ENCODE measurements around the gene XAGE3.
"Not testable (repeated sequence)": the region's sequence is repeated elsewhere in the genome, so short reads cannot be mapped to it uniquely, and the experiment has no call there.

XAGE3 gene, protein sequence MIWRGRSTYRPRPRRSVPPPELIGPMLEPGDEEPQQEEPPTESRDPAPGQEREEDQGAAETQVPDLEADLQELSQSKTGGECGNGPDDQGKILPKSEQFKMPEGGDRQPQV

DNA sequence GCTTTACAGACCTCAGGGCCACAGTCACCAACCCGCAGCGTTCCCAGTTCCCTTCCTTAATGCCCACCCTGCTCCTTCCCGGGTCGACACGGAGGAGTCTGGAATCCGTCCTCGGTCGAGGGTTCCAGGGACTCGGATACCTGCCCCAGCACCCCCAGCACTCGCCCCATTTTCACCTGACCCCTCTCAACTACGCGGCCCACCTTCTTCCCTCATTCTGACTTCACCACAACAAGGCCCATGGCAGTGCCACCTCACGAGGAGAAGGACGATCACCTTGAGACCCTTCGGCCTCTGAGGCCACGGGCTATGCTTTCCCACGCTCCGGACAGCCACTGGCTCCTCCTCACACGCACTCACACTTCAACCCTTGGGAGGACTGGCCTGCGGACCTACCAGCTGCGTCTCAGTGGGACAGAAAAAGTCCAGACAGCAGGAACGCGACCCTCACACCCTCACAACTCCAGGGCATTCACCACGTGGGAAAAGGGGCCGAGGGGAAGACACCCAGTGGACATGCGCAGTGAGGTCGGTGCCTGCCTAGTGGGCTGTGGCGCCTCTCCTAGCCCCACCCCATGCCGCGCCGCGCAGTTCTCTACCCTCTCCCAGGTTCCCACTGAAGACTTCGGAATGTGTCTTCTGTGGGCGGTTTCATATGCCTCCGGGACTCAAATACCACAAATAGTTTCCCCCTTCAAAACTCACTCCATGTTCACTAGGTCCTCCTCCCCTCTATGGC is at the start of gene XAGE3:
Gene XAGE3 (minus strand): TSS at position 474 of the 739 bp plus-strand sequence. CDS start 950 bp downstream, outside the sequence.
- no peak within 1 kb of the TSS for H3K4me3 ChIP-seq (ENCODE audit: low read depth, low read length)
- DNase-seq (ENCODE audit: low read depth): no peak

DNA sequence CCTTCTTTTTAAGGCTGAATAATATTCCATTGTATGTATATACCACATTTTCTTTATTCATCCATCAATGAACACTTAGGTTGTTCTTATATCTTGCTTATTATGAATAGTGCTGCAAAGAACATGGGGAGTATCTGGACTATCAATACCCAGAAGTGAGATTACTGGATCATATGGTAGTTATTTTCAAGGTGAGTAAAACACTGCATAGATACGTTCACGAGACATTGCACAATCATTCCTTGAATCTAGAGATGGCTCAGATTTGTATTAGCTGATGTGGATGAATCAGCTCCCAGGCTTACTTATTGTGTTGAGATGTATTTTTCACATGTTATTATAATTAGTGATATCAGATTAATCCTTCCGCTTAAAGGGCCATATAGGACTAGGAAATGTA is 46.8 kb upstream of the XAGE3 start:
- not testable (repeated sequence) for DNase-seq (ENCODE audit: low read depth)

DNA sequence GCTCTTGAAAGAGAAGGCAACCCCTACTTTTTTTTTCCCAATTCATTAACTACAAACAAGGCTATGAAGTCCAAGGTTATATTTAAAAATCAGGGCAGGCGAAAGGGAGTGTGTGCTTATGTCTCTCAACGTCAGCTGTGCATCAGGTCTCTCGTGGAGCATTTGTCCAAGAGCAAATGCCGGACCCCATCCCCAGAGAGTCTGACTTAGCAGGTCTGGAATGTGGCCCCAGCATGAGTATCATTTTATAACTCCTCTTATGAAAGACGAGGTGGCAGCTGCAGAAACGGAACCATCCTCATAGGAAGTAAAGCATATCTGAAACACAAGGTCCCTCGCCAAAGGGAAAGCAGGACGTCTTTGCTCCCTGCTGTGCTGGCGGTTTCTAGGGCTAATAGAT is 45.8 kb upstream of the XAGE3 start:
- not testable (repeated sequence) for DNase-seq (ENCODE audit: low read depth); H3K4me3 ChIP-seq (ENCODE audit: low read depth, low read length)

More for the DNA sequence above, 46.8 kb upstream of the XAGE3 start:
- H3K4me3 ChIP-seq (ENCODE audit: low read depth, low read length): not testable (repeated sequence)

DNA sequence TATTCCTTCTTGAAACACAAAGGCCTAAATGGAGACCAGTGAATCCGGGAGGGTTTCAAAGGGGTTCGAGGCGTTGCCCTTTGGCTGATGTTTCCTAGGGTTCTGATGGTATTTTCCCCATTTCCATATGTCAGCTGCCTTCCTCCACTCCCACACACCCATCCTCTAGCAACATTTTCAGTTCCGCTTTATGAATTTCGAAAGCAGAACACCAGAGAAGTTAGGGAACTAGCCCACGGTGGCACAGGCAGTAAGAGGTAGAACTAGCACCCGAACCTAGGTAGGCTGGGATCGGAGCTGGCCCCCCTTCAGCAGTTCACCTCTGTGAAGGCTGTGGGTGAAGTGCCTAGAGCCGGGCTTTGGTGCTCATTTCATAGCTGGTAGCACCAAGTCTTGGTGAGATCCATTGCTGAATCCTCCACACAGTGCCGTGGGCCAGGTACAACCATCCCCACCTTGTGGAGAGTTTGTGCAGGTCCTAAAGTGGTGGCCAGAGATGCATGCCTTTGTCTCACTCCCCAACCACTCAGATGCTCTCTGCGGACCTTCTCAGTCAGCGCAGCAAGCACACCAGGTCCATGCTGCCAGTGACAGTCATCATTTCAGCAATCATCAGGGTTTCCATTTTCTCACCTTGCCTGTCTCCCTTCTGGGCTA is 41.6 kb upstream of the XAGE3 start:
- not testable (repeated sequence) for DNase-seq (ENCODE audit: low read depth); H3K4me3 ChIP-seq (ENCODE audit: low read depth, low read length)

DNA sequence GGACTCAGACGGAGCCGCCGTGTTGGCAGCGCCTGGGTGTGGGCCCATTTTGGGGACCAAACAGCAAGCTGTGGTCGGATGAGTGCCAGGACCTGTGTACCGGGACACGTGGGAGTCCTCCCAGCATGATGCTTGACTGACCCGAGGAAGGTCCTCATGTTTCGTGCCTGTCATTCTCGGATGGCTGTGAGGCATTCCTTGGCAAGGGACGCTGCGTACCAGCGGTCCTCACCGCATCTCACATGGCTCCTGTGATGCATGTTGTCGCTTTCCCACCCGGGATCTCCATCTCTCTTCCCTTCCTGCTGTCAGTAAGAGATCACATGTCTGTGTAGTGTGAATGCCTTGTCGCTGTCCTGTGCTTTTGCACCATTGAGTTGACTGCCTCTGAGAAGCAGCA is 40.0 kb upstream of the XAGE3 start:
- not testable (repeated sequence) for DNase-seq (ENCODE audit: low read depth); H3K4me3 ChIP-seq (ENCODE audit: low read depth, low read length)

DNA sequence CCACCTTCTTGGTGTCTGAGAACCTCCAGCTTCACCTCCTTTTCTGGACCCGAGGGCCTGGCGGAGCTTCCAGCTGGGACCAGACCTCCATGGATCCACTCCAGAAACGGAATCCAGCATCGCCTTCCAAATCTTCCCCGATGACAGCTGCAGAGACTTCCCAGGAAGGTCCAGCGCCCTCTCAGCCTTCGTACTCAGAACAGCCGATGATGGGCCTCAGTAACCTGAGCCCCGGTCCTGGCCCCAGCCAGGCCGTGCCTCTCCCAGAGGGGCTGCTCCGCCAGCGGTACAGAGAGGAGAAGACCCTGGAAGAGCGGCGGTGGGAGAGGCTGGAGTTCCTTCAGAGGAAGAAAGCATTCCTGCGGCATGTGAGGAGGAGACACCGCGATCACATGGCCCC is 39.3 kb upstream of the XAGE3 start:
- DNase-seq (ENCODE audit: low read depth); H3K4me3 ChIP-seq (ENCODE audit: low read depth, low read length): not testable (repeated sequence)

DNA sequence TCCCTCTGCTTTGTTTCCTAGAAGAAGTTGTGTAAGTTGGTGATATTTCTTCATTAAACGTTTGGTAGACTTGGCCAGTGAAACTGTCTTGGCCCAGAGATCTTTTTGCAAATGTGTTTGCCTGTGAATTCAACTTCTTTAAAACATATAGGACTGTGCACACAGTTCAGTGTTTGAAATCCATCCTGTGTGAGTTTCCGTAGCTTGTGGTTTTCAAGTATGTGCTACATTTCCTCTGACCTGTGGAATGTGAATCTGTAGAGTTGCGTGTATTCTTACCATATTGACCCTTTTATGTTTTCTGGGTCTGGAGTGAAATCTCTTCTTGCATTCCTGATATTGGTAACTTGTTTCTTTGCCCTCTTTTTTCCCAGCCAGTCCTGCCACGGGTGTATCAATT is 38.2 kb upstream of the XAGE3 start:
- not testable (repeated sequence) for H3K4me3 ChIP-seq (ENCODE audit: low read depth, low read length); DNase-seq (ENCODE audit: low read depth)

DNA sequence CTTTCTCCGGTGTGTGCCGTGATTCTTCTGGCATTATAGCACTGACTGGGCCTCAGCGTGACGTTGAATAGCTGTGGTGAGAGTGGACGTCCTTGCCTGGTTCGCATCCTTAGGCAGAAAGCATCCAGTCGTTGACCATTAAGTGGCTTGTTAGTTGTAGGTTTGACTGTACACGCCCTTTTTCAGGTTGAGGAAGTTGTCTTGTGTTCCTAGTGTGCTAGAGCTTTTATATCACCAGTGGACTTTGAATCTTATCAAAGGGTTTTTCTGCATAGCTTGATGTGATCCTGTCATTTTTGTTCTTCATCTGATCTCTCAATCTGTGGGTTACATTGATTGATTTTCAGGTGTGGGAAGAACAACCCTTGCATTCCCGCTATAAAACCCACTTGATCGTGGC is 37.6 kb upstream of the XAGE3 start:
- not testable (repeated sequence) for H3K4me3 ChIP-seq (ENCODE audit: low read depth, low read length); DNase-seq (ENCODE audit: low read depth)

DNA sequence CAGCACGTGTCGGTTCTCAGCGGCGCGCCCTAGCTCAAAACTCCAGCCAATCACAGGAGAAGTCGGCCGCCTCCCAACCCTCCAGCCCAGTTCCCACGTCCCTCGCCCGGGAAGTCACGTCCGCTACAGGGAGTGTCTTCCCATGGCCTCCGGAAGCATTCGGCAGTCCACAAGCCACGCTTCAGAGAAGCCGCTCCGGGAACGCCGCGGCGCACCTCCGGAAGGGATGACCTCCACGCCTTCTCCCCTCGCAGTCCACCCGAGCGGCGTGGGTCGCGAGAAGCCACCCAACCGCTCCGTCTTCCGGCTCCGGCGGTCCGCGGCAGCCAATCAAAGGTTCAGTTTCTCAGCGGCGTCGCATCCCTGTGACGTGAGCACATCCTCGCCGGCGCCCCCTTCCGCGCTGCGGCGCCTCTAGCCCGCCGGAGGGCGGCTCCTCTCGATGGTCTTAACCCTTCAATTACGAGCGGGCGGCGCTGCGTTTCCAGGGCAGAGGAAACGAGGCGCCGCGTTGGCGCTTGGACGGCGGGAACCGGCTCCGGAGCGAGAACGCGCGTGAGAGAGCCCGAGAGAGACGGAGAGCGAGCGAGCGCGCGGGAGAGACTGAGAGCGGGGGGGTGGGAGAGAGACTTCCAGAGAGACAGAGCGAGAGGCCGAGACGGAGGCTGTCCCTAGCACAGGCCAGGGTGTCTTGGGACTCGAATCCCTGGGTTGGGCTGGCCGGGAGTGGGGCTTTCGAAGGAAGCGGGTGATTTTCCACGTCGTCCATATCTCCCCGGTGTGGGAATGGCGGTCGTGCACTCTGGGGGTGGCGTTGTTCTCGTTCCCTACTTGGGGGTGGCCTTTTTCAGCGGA is 29.2 kb upstream of the XAGE3 start, which contains the start of gene FAM156B:
Gene FAM156B (plus strand): TSS at position 476 of the 855 bp plus-strand sequence. CDS start 9,896 bp downstream, outside the sequence.
- H3K4me3 ChIP-seq (ENCODE audit: low read depth, low read length); DNase-seq (ENCODE audit: low read depth): not testable (repeated sequence)

DNA sequence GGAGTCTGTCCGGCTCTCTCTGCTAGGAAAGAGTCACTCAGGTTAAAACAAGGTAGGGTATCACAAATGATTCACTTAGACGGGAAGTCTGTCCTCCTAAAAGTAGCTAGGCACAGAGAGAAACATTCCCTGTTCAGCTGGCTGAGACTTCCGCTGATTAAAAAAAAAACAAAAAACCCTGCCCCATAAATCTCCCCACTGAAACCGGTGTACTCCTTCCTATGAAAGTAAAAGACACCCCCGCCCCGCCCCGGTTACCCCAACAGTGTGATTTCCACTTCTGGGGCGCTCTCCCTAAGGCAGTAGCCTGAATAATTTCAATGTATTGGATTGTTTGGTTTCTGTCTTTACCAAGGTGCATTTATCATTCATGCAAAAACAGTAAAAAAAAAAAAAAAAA is 28.6 kb upstream of the XAGE3 start:
- not testable (repeated sequence) for H3K4me3 ChIP-seq (ENCODE audit: low read depth, low read length); DNase-seq (ENCODE audit: low read depth)

DNA sequence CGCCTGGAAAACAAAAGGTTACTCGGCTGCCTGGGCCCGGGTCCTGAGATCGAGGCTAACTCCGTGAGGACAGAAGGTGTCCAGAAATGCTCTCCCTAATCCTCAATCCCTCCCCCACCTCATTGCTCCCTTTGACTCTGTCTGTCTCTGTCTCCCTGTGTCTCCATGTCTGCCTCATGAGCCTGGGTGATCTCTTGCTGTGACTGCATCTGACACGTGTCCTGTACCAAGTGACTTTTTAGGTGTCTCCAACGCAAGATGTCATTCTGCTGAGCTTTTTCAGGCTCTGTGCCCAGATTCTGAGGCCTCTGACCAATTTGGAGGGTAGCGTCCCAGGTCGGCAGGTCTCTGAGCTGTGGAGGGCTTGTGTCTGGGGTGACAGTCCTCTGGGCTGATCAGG is 20.2 kb upstream of the XAGE3 start:
- not testable (repeated sequence) for DNase-seq (ENCODE audit: low read depth); H3K4me3 ChIP-seq (ENCODE audit: low read depth, low read length)

DNA sequence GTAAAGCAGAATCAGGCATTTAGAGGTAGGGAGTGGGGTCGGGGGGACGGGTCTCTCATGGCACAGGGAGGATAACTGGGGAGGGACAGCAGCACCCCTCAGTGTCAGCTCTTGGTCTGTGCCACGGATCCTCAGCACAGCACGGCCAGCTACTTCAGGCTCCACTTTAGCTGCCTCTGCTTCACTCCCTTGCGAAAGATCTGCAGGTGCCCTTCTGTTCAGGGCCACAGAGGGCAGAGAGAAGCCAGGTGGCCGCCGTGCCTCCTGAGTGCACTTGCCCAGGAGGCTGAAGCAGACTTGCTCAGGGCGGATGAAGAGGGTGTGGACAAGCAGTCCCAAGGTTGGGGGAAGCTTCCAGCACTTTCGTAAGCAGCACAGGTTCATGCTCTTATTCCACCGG is 19.6 kb upstream of the XAGE3 start:
- H3K4me3 ChIP-seq (ENCODE audit: low read depth, low read length); DNase-seq (ENCODE audit: low read depth): not testable (repeated sequence)

DNA sequence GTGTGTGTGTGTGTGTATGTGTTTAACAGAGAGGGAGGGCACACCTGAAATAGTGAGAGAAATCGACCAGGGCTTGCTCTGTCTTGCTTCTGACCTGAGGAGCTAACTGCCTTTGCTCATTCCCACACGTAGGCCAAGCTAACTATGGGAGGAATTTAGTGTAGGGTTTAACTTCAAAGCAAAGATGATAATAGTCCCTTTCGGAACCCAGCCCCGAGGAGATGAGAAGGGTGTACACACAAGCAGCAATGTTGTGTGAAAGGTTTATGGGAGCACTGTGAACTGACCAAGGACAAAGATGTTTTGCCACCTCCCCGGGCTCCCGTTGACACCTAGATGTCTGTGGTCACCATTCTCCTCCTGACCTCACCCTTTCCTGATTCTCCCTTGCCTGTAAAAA is 8.5 kb upstream of the XAGE3 start:
- DNase-seq (ENCODE audit: low read depth); H3K4me3 ChIP-seq (ENCODE audit: low read depth, low read length): not testable (repeated sequence)

DNA sequence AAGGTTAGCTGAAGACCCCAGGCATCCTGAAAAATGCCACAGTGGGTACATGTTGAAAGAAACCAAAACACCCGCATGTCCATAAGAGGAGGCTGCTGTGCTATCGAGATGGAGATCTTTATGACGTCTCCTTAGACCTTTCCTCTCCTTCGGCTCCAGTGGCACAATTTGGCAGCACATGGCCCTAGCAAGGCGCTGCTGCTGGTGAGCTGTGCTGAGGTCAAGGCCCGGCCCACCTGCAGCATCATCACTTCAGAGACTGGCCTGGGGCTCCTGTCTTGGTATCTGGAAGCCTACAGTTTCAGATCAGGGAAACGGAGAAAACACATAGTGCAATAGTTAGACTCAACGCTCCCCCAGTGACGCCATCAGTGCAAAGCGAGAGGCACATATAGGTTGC is 7.6 kb upstream of the XAGE3 start:
- not testable (repeated sequence) for H3K4me3 ChIP-seq (ENCODE audit: low read depth, low read length); DNase-seq (ENCODE audit: low read depth)

DNA sequence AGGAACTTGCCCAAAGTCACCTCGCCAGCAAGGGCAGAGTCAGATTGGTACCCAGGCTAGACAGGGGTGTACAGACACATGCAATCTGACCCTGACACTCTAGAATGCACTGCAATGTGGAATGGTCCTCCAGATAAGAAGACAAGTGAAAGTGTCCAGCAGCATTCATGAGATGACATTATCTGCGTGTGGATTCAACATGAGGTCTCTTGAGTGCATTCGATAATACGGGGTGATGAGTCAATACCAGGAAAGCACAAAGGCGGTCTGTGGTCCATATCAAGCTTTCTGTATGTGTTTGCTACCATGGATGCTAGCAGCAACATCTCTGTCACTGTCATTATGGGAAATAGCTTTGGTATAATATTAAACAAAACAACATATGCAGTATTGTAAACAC is 6.8 kb upstream of the XAGE3 start:
- DNase-seq (ENCODE audit: low read depth): no peak
- H3K4me3 ChIP-seq (ENCODE audit: low read depth, low read length): no peak overlapping the region

DNA sequence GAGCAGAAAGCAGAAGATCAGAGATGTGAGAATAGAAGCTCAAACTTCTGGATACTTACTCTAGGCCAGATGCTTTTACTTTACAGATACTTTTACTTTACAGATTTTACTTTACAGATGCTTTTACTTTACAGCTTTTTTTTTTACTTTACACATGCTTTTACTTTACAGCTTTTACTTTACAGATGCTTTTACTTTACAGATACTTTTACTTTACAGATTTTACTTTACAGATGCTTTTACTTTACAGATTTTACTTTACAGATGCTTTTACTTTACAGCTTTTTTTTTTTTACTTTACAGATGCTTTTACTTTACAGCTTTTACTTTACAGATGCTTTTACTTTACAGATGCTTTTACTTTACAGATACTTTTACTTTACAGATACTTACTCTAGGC is 5.9 kb upstream of the XAGE3 start:
- DNase-seq (ENCODE audit: low read depth); H3K4me3 ChIP-seq (ENCODE audit: low read depth, low read length): not testable (repeated sequence)

DNA sequence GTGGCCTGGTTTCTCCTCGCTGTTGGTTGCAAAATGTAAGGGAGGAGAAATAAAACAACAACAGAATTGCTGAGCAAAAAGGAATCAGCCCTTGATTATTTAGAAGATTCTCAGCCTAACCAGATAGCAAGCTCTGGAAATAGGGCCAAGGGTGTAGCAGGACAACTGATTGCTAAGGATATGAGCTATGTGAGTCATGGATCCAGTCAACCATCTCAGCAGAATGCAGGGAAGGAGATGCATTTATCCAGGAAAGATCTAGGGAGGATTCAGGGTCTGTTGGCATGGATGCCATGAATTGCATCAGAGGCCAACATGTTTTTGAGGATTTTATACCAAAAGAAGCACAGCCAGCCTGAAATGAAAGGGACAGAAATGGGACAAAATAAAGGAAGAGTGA is 2.2 kb upstream of the XAGE3 start:
- no peak overlapping the region for H3K4me3 ChIP-seq (ENCODE audit: low read depth, low read length)
- DNase-seq (ENCODE audit: low read depth): no peak

DNA sequence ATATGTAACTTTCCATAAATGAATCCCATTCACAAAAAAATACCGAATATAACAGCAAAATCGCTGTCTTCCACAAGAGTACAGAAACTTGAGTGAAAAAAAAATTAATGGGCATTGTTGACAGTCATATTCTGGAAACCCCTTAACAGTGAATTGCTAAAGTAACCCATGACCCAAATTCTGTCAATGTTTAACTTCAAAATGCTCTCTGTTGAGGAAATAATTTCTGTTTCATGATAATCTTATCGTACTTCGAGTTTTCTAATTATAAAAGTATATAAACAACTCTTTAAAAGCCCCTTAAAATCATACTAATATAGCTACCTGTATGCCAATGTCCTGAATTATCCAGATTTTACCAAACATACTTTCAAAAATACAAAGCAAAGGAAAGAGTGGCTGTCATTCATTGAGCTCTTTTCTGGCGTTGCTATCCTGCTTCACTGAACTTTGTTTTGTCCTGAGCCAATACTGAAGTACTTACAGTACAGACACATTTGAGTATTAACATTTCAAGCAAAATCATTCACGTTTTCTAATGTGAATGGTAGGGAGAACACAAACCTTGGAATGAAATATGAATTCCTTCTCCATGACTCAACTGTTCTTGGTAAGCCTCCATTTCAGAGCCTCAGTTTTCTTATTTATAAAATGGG is 2.4 kb downstream of the XAGE3 start:
- DNase-seq (ENCODE audit: low read depth): no peak
- H3K4me3 ChIP-seq (ENCODE audit: low read depth, low read length): no peak overlapping the region

DNA sequence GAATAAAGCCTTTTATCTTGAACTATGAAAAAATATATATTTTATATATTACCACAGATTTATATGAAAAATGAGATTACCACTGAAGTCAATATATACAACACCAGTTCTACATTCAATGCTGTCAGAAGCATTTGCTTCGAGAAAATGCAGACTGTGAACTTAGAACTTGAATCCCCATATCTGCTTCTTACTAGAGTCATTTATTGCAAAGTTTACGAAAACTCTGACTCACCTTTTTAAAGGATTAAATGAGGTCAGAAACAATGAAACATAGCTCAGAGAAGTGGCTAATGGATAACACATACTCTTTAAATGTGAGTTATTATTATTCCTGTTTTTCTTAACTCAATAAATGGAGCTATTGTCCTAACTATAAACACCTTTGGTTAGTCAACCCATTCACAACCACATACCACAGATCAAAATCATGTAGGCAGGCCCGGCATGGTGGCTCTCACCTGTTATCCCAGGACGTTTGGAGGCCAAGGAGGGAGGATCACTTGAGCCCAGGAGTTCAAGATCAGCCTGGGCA is 10.8 kb downstream of the XAGE3 start:
- not testable (repeated sequence) for DNase-seq (ENCODE audit: low read depth); H3K4me3 ChIP-seq (ENCODE audit: low read depth, low read length)

Measured in skeletal muscle cell (primary cell).